Hypothalamus (tissue), 51 donors: ENCODE data around the gene AOPEP.
A peak's percentile ranks its signal among the peaks of the same experiment; 100 is the strongest.
"Not testable (repeated sequence)": the region's sequence is repeated elsewhere in the genome, so short reads cannot be mapped to it uniquely, and the experiment has no call there.

Experiments used
- DNase-seq, 51 donors: peaks; one replicate each; lab custom pipeline; 2025; lab: John Stamatoyannopoulos, UW

AOPEP gene

DNA sequence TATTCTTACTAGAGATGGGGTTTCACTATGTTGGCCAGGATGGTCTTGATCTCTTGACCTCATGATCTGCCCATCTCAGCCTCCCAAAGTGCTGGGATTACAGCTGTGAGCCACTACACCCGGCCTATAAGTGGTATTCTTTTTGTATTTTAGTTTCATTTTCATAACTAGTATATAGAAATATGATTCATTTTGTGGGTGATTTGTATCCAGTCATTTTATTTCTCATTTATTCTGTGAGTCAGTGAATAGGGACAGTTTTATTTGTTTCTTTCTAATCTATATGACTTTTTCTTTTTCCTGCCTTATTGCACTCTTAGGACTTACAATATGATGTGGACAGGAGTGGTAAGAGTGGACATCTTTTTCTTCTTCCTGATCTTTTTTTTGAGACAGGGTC is 112.9 kb downstream of the AOPEP start:
- DNase-seq, result no peak

- DNase-seq, result no peak
Measured at GRCh38 chr9:94840738-94841137, 114.2 kb downstream of the AOPEP start.

GRCh38 chr9:94843134-94843533 is 116.6 kb downstream of the AOPEP start:
- no peak for DNase-seq

- DNase-seq, result no peak
Measured at GRCh38 chr9:94846739-94847138, 120.2 kb downstream of the AOPEP start.

GRCh38 chr9:94847486-94847885 is 121.0 kb downstream of the AOPEP start:
- no peak for DNase-seq

DNA sequence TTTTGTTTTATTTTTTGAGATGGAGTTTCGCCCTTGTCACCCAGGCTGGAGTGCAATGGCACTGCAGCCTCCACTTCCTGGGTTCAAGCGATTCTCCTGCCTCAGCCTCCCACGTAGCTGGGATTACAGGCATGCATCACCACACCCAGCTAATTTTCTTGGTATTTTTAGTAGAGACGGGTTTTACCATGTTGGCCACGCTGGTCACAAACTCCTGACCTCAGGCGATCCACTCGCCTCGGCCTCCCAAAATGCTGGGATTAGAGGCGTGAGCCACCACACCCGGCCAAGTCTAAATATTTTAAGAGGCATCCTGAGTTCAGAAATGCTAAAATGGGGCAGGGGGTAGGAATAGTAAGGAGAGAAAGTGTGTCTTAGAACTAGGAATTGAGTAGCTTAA is 122.3 kb downstream of the AOPEP start:
- not testable (repeated sequence) for DNase-seq

DNA sequence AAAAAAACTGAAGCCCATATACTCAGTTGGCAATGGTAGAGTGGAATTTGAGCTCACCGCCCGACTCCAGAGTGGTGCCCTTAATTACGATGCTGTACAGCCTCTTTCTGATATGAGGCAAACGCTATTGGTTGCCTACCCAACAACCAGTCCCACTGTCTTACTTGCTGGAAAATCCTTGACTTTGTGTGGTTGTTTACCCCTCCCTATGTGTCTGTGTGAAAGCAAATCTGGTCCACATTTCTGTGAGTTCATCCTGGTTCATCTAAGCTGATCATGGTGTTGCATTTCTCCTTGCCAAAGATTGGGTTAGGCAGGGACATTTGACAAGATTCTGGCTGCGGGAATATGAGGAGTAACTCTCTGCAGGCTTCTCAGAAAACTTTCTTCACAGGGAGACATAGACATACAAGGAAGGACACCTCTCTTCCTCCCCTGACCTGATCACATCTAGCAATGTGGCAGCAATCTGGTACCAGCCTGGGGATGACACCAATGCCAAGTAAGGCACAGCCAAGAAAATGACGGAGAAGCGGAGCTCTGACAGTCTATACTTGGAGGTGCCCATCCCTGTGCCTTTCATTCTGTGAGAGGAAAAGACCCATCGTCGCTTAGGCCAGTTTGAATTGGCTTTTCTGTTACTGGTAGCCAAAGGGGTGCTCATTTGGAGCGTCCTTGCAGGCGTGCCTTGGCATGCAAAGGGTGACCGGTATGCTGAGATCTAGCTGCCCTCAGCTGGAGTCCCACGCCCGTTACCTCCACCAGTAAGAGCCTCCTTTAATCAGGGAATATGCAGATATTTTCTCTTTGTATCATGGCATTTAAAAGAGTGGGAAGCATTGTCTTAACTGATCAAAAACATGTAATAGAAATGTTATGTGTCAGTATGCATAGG is 124.3 kb downstream of the AOPEP start:
- DNase-seq, result peak in 2 of 51 donors; percentile 7 to 11

- DNase-seq, result no peak
Measured at GRCh38 chr9:94851467-94851866, 125.0 kb downstream of the AOPEP start.

DNA sequence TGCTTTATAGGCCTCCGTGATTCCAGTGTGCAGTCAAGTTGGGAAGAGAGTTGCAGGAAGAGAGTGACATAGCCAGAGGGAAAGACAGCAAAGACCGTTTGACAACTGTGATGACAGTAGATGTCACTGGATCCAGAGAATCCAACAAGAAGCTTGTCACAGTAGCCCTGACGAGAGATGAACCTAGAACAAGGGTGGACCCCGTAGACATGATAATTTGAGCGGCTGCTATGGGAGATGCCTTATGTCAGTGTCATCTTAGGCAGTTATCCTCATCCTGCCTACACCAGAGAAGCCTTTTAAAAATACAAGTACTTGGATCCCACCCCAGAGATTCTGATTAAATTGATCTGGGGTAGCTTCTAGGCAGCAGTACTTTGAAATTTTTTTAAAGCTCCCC is 125.4 kb downstream of the AOPEP start:
- no peak for DNase-seq

DNA sequence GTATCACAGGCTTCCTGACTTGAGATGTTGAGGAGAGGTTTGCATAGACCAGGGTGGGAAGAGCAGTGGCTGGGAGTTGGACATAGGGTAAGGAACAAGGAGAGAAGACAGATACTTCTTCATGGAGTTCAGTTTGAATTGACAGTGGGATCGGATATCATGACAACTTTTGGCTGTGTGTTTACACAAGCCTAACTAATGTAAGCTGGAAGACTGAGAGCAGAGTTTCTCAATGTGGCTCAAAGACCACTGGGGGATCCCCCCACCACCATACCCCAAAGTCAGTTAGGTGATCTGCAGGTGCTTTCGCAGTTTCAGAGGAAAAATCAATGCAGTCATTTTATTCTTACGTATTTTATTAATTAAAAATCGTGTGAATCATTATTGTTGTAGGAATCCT is 125.9 kb downstream of the AOPEP start:
- no peak for DNase-seq

- DNase-seq, result no peak
Measured at GRCh38 chr9:94853887-94854286, 127.4 kb downstream of the AOPEP start.

DNA sequence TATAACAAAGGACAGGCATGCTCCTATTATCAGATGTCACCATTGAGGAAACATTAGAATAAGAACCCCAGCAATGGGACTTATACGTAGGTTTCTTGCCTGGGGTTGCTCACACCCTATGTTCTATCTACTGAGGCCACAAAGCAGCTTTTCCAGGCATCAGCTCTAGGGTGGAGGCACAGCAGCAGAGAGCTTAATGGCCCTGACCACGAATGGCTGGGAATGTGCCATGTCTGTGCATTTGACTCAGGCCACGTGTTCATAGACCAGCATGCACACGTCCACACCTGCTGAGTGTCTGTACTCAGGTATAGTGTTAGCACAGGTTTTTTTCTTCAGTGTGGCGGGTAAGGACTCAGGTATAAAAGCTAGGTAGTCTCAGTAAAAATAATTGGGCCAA is 129.4 kb downstream of the AOPEP start:
- no peak for DNase-seq

- DNase-seq, result no peak
Measured at GRCh38 chr9:94857791-94858190, 131.3 kb downstream of the AOPEP start.

DNA sequence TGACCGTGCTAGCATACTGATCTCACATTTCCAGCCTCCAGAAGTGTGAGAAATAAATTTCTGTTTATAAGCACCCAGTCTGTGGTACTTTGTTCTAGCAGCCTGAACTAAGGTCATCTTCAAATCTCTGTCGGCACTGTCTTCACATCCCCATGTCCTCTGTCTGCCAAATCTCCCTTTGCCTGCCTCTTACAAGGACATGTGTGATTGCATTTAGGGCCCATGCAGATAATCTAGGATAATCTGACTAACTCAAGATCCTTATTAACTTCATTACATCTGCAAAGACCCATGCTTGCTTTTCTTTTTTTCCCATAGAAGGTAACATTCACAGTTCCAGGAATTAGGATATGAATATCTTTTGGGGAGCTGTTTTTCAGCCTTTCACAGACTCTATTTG is 132.7 kb downstream of the AOPEP start:
- no peak for DNase-seq

DNA sequence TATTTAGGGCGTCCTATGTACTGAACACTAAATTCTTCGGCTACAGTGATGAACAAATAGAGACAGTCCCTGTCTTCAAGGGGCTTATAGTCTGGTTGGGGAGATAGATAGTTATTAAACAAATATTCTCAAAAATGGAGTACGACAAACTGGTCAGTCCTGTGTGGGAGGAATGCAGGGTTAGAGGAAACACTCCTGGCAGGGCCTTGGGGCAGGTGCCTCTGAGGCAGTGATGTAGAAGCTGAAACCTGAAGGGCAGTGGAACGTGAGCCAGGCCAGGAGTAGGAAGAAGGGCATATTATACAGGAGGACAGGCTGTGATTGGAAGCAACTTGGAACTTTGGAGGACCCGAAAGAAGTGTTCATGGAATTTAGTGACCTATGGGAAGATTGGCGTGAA is 133.4 kb downstream of the AOPEP start:
- DNase-seq, result no peak

- no peak for DNase-seq
Measured at GRCh38 chr9:94860678-94861588, 134.4 kb downstream of the AOPEP start.

DNA sequence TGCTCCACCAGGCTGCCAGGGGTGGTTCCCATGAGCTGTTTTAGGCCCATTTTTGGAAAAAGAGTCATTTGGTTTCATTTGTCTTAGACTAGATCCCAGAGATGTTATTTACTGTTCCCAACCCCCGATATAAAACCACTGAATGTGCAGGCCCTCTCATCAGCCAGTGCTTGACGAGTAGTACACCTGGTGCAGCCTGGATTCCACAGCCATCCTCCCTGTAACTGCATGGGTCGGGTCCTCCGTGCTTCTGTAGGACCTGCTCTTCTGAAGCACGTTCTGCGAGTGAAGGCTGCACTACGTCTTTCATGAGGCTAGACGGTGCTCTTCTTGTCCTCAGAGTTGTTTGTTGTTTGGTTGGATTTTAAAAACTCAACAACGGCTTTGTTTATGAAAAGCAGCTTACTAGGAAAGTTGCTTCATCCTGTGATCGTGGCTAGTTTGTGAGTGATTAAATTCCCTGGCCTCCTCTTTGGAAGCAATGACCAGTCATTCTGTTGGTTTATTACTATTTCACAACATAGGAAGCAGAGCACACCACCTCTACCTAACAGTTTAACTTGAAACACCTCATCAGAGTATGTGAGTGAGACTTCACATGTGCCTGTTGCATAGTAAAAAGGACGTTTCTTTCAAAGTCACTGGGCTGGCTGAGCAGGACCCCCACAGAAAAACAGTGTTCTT is 135.2 kb downstream of the AOPEP start:
- no peak for DNase-seq

- DNase-seq, result no peak
Measured at GRCh38 chr9:94864196-94864595, 137.7 kb downstream of the AOPEP start.

DNA sequence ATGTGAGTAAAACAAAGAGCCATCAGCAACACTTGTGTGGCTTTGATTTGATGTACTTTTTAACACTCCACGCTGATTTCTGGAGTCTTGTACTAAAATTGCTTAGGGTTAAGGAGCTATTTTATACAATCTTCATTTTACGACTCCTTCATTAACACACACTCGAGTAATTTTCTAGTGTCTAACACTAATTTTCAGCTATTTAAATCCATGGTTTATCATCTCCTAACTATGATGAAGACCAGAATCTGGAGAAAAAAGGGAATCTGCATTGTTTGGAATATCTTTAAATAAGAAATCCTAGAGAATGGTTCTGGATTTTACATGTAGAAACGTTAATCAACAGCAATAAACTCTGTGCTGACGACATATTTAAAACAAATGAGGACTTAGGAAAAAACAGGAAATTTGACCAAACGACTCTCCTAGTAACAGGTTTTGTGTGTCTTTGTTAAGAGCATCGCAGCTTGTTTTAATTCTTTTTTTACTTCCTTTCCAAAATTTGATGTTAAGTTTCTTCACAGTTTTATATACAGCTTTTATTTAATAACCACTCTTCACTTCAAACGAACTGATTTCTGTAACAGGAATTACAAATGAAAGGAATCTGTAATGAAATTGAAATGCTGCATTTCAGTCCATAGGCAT is 138.5 kb downstream of the AOPEP start:
- DNase-seq, result no peak
